ENCODE measurements around the gene EFCC1.

DNA sequence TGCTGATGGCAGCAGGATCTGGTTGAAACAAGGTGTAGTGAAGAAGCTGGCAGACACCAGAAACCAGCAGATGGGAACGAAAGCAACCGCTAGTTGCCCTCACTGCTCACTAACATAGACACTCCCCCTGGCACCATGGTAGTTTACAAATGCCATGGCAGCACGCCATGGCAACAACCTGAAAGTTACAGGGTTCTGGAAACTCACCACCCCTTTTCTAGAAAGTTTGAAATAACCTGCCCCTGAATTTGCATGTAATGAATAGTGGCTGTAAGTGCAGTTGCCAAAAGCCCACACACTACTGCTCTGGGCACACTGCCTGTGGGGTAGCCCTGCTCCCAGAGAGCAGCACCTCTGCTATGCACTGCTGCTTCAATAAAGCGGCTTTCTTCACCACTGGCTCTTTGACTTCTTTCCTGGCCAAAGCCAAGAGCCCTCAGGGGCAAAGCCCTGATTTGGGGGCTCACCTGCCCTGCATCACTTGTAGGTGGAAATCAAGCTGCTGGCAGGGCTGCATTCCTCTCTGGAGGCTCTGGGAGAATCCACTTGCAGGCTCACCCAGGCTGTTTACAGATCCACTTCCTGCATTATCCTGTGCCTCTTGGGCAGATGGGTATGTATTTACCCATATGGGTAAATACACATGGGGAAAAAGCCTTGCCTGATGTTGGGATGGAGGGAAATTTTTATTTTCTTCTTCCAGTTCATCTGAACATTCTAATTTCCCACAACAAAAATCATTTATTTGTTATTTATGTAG, 57.5 kb downstream of the EFCC1 start:
- no peak for TF ChIP-seq ZSCAN30 (CRISPR knock-in tag; IDR thresholded peaks at IDR 0.05)
- TF ChIP-seq NFIC (IDR thresholded peaks at IDR 0.05; ENCODE audit: low read length) = no peak
- no peak for TF ChIP-seq ZNF234 (CRISPR knock-in tag; conservative IDR thresholded peaks at IDR 0.05)
- no peak for TF ChIP-seq ZNF382 (CRISPR knock-in tag; IDR thresholded peaks at IDR 0.05; ENCODE audit: borderline replicate concordance)
- TF ChIP-seq CTCF (CRISPR knock-in tag; IDR thresholded peaks at IDR 0.05) = no peak
- TF ChIP-seq TAF15 (IDR thresholded peaks at IDR 0.05; ENCODE audit: low read depth, low read length, poor library complexity, severe bottlenecking) = no peak
- no peak for TF ChIP-seq REST (IDR thresholded peaks at IDR 0.05; ENCODE audit: borderline replicate concordance in 1 of 2, low read depth in 1 of 2, low read length in 2 of 2)
- no peak for TF ChIP-seq ZBTB1 (CRISPR knock-in tag; IDR thresholded peaks at IDR 0.05; ENCODE audit: borderline replicate concordance)
- no peak for TF ChIP-seq MXI1 (IDR thresholded peaks at IDR 0.05; ENCODE audit: borderline replicate concordance, low read depth, low read length)
- no peak for TF ChIP-seq DRAP1 (CRISPR knock-in tag; IDR thresholded peaks at IDR 0.05)
- TF ChIP-seq ZNF263 (CRISPR knock-in tag; IDR thresholded peaks at IDR 0.05) = no peak

Data from HepG2 (cell line).